HepG2 (cell line): ENCODE measurements around the gene BCAS3. TPM values are rescaled to one million over a fixed set of nuclear protein-coding genes. Genes with fewer than 3 reads are reported as not detected.
A peak's percentile ranks its signal among the peaks of the same experiment; 100 is the strongest.

Source experiments
- CEBPB ChIP-seq: IDR thresholded peaks from 2 replicates; pipeline ENCODE4 v1.6.1; 2011; ENCODE audit warnings: low read depth, low read length, improper control_type of control experiment, borderline replicate concordance
- CSRNP1 ChIP-seq: sonication (generic); formaldehyde crosslinking; IDR thresholded peaks from 2 replicates; pipeline ENCODE4 v1.8.1; 2023; ENCODE audit warnings: mild to moderate bottlenecking, missing genetic modification reagents
- NCOR1 ChIP-seq: fragments of 200-600 bp; sonication (generic); IDR thresholded peaks from 2 replicates; pipeline ENCODE4 v1.7.0; 2017; ENCODE audit warnings: antibody characterized with exemption, low read length, borderline replicate concordance
- NR2F1 ChIP-seq, 2 experiments: fragments of 450-650 bp in 1 of 2; formaldehyde crosslinking in 1 of 2; IDR thresholded peaks; 2 replicates each; pipeline versions ENCODE4 v1.5.0 to v1.6.1; 2016 to 2020; ENCODE audit warnings: mild to moderate bottlenecking in 1 of 2, missing compliant biosample characterization in 1 of 2, missing genetic modification reagents in 1 of 2, moderate library complexity in 1 of 2
- NR2F2 ChIP-seq: IDR thresholded peaks from 2 replicates; pipeline ENCODE4 v1.6.1; 2012; ENCODE audit warnings: low read depth, inconsistent platforms, borderline replicate concordance
- NR2F6 ChIP-seq, 2 experiments: IDR thresholded peaks; 2 replicates each; pipeline ENCODE4 v1.6.1; 2016; ENCODE audit warnings: antibody characterized with exemption in 1 of 2, mild to moderate bottlenecking in 1 of 2
- POGZ ChIP-seq: sonication (generic); formaldehyde crosslinking; IDR thresholded peaks from 2 replicates; pipeline ENCODE4 v1.4.0; 2020; ENCODE audit warnings: mild to moderate bottlenecking, missing genetic modification reagents
- RAD21 ChIP-seq: fragments of 450-650 bp; formaldehyde crosslinking; IDR thresholded peaks from 2 replicates; pipeline ENCODE4 v1.5.0; 2020; ENCODE audit warnings: mild to moderate bottlenecking
- SAFB2 ChIP-seq: sonication (generic); formaldehyde crosslinking; IDR thresholded peaks from 2 replicates; pipeline ENCODE4 v1.5.1; 2020; ENCODE audit warnings: missing genetic modification reagents, low read depth, mild to moderate bottlenecking, borderline replicate concordance
- SALL1 ChIP-seq: sonication (generic); formaldehyde crosslinking; IDR thresholded peaks from 2 replicates; pipeline ENCODE4 v1.8.0; 2022; ENCODE audit warnings: mild to moderate bottlenecking, missing genetic modification reagents
- SMARCE1 ChIP-seq: fragments of 450-650 bp; IDR thresholded peaks from 2 replicates; pipeline ENCODE4 v1.6.1; 2017; ENCODE audit warnings: borderline replicate concordance
- SNAPC2 ChIP-seq: sonication (generic); formaldehyde crosslinking; IDR thresholded peaks from 2 replicates; pipeline ENCODE4 v1.8.1; 2022; ENCODE audit warnings: mild to moderate bottlenecking, missing genetic modification reagents
- SPEN ChIP-seq: sonication (generic); formaldehyde crosslinking; IDR thresholded peaks from 2 replicates; pipeline ENCODE4 v1.5.1; 2020; ENCODE audit warnings: low read depth, mild to moderate bottlenecking, missing genetic modification reagents
- XBP1 ChIP-seq: sonication (generic); formaldehyde crosslinking; IDR thresholded peaks from 2 replicates; pipeline ENCODE4 v1.5.0; 2020; ENCODE audit warnings: missing genetic modification reagents
- ZNF205 ChIP-seq: IDR thresholded peaks from 2 replicates; pipeline ENCODE4 v1.6.1; 2018; ENCODE audit warnings: missing biosample characterization, missing genetic modification reagents
- ZNF354B ChIP-seq: sonication (generic); formaldehyde crosslinking; IDR thresholded peaks from 2 replicates; pipeline ENCODE4 v1.8.0; 2022; ENCODE audit warnings: mild to moderate bottlenecking, missing genetic modification reagents
- polyA plus RNA-seq, 8 experiments: library from polyadenylated mRNA; depleted of rRNA in 3 of 8; stranded (reverse) in 7 of 8; unstranded in 1 of 8; fragments of >200 nt; fragmentation: Illumina TruSeq in 4 of 8; extraction: Trizol in 4 of 8; gene quantifications; 2 replicates each; pipeline versions ENCODE4 v1.2.1 to v1.2.3, GENCODE V29; 2011 to 2016; ENCODE audit warnings: low read depth in 4 of 8, missing spikeins in 1 of 8, mixed read lengths in 1 of 8; ENCODE audit not compliant: insufficient read depth in 1 of 8
- total RNA-seq, 5 experiments: library from RNA; depleted of rRNA; stranded (reverse); fragments of >200 nt; fragmentation: Illumina TruSeq; extraction: Trizol; gene quantifications; 2 replicates each; pipeline ENCODE4 v1.2.3, GENCODE V29; 2016; ENCODE audit warnings: low read depth in 1 of 5
- TF ChIP-seq, protein P1 (sequence below): IDR thresholded peaks from 2 replicates; pipeline ENCODE4 v1.6.1; 2016; ENCODE audit warnings: low read depth
- TF ChIP-seq, protein P2 (sequence below): sonication (generic); formaldehyde crosslinking; IDR thresholded peaks from 2 replicates; pipeline ENCODE4 v1.4.0; 2020; ENCODE audit warnings: missing genetic modification reagents
- TF ChIP-seq, protein P3 (sequence below): sonication (generic); IDR thresholded peaks from 2 replicates; pipeline ENCODE4 v1.6.1; 2016; ENCODE audit warnings: low read depth, borderline replicate concordance

BCAS3 gene
- total and polyA plus RNA-seq, 2 of the 13 experiments (the other 11 are each of a cell fraction or from before 2014, with no cell fraction given) = 10.7 to 11.2 TPM

GRCh38 chr17:61338874-61339478, 661.3 kb downstream of the BCAS3 start (continued):
- TF ChIP-seq SPEN (CRISPR knock-in tag) (peak; percentile 56; the same call in 1 of the 2 replicates), POGZ (0 out of 2 replicates have a peak, but pooled peaks have one; percentile 50), ZNF354B (0 out of 2 replicates have a peak, but pooled peaks have one; percentile 35), RAD21 (no peak), SNAPC2 (CRISPR knock-in tag) (0 out of 2 replicates have a peak, but pooled peaks have one; percentile 30), SAFB2 (no peak), SMARCE1 (no peak), NR2F2 (0 out of 2 replicates have a peak, but pooled peaks have one; percentile 26), SALL1 (CRISPR knock-in tag) (peak; percentile 35), NR2F1 (CRISPR knock-in tag; IDR thresholded peaks at IDR 0.05) (no peak), ZNF205 (CRISPR knock-in tag) (0 out of 2 replicates have a peak, but pooled peaks have one; percentile 14), CEBPB (peak; percentile 77; the same call in 1 of the 2 replicates), NR2F6 (IDR thresholded peaks at IDR 0.05) (peak; percentile 26; the same call in 1 of the 2 replicates), NR2F6 (CRISPR knock-in tag; IDR thresholded peaks at IDR 0.05) (peak; percentile 58; the same call in 1 of the 2 replicates), NCOR1 (peak; percentile 65; the same call in 1 of the 2 replicates), CSRNP1 (0 out of 2 replicates have a peak, but pooled peaks have one; percentile 48), XBP1 (no peak)
- TF ChIP-seq, protein P1, sequence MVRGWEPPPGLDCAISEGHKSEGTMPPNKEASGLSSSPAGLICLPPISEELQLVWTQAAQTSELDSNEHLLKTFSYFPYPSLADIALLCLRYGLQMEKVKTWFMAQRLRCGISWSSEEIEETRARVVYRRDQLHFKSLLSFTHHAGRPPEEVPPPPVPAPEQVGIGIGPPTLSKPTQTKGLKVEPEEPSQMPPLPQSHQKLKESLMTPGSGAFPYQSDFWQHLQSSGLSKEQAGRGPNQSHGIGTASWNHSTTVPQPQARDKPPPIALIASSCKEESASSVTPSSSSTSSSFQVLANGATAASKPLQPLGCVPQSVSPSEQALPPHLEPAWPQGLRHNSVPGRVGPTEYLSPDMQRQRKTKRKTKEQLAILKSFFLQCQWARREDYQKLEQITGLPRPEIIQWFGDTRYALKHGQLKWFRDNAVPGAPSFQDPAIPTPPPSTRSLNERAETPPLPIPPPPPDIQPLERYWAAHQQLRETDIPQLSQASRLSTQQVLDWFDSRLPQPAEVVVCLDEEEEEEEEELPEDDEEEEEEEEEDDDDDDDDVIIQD (CRISPR knock-in tag) = peak; percentile 78; the same call in 1 of the 2 replicates
- TF ChIP-seq, protein P2, sequence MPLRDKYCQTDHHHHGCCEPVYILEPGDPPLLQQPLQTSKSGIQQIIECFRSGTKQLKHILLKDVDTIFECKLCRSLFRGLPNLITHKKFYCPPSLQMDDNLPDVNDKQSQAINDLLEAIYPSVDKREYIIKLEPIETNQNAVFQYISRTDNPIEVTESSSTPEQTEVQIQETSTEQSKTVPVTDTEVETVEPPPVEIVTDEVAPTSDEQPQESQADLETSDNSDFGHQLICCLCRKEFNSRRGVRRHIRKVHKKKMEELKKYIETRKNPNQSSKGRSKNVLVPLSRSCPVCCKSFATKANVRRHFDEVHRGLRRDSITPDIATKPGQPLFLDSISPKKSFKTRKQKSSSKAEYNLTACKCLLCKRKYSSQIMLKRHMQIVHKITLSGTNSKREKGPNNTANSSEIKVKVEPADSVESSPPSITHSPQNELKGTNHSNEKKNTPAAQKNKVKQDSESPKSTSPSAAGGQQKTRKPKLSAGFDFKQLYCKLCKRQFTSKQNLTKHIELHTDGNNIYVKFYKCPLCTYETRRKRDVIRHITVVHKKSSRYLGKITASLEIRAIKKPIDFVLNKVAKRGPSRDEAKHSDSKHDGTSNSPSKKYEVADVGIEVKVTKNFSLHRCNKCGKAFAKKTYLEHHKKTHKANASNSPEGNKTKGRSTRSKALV = no peak
- TF ChIP-seq, protein P3, sequence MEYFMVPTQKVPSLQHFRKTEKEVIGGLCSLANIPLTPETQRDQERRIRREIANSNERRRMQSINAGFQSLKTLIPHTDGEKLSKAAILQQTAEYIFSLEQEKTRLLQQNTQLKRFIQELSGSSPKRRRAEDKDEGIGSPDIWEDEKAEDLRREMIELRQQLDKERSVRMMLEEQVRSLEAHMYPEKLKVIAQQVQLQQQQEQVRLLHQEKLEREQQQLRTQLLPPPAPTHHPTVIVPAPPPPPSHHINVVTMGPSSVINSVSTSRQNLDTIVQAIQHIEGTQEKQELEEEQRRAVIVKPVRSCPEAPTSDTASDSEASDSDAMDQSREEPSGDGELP = no peak
- TF ChIP-seq, all 625 proteins: peak for 30
